Measurements from ENCODE around the gene B3GALT5. TPM values are rescaled to one million over a fixed set of nuclear protein-coding genes. Genes with fewer than 3 reads are reported as not detected.

Gene B3GALT5
- total and polyA plus RNA-seq, 9 donors: 0.08 to 0.84 (median 0.24) TPM

DNA sequence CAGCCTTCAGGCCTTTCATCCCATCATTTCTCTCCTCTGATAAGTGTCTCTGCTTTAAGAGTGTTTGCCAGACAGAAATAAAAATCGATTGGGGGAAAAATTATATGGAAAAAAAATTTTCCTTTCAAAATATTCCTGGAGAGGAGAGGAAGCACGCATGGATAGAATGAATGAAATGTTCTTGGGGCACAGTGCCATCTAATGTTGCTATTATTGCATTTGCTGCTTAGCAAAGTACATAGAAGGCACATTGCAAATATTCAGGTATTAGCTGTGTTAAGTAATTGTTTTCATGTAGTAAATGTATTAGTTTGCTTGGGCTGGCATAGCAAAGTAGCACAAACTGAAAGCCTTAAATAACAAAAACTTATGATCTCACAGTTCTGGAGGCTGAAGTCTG is 18.1 kb downstream of the B3GALT5 start:
- WGBS (ENCODE audit: insufficient coverage): no CpG with 5 or more reads among the region's 2 CpGs
- H3K27ac ChIP-seq (ENCODE audit: low read length): no peak overlapping the region
- H3K36me3 ChIP-seq (ENCODE audit: control insufficient read depth, insufficient read depth, low read length): no peaks in the 10 kb centered on the region
- peak; percentile 61 for DNase-seq
- no peaks in the 10 kb centered on the region for H3K9me3 ChIP-seq (replicated peaks; ENCODE audit: control insufficient read depth, low read depth, low read length)
- no peaks in the 10 kb centered on the region for H3K27me3 ChIP-seq (ENCODE audit: control insufficient read depth, insufficient read depth, low read length)
- H3K4me3 ChIP-seq (ENCODE audit: low read length): no peak overlapping the region
- no peaks in the 10 kb centered on the region for H3K4me1 ChIP-seq (ENCODE audit: control insufficient read depth, insufficient read depth, low read length)

- Histone ChIP-seq H3K4me1 (ENCODE audit: control insufficient read depth, insufficient read depth, low read length) (no peaks in the 10 kb centered on the region), H3K9me3 (replicated peaks; ENCODE audit: control insufficient read depth, low read depth, low read length) (no peaks in the 10 kb centered on the region), H3K4me3 (ENCODE audit: low read length) (no peak overlapping the region), H3K27me3 (ENCODE audit: control insufficient read depth, insufficient read depth, low read length) (no peaks in the 10 kb centered on the region), H3K27ac (ENCODE audit: low read length) (no peak overlapping the region), H3K36me3 (ENCODE audit: control insufficient read depth, insufficient read depth, low read length) (no peaks in the 10 kb centered on the region)
- 86% methylated on average over 8 of the region's 10 CpGs for WGBS (ENCODE audit: insufficient coverage)
- no peak for DNase-seq
Measured at GRCh38 chr21:39631842-39632562, 19.3 kb downstream of the B3GALT5 start.

- no peak for DNase-seq
- WGBS (ENCODE audit: insufficient coverage): no CpG with 5 or more reads among the region's 1 CpG
- Histone ChIP-seq H3K9me3 (replicated peaks; ENCODE audit: control insufficient read depth, low read depth, low read length) (no peaks in the 10 kb centered on the region), H3K36me3 (ENCODE audit: control insufficient read depth, insufficient read depth, low read length) (no peaks in the 10 kb centered on the region), H3K4me1 (ENCODE audit: control insufficient read depth, insufficient read depth, low read length) (no peaks in the 10 kb centered on the region), H3K27ac (ENCODE audit: low read length) (no peak overlapping the region), H3K27me3 (ENCODE audit: control insufficient read depth, insufficient read depth, low read length) (no peaks in the 10 kb centered on the region), H3K4me3 (ENCODE audit: low read length) (no peak overlapping the region)
Measured at GRCh38 chr21:39632796-39633442, 20.2 kb downstream of the B3GALT5 start.

GRCh38 chr21:39633770-39634181 is 21.0 kb downstream of the B3GALT5 start:
- H3K9me3 ChIP-seq (replicated peaks; ENCODE audit: control insufficient read depth, low read depth, low read length): no peaks in the 10 kb centered on the region
- no peak for DNase-seq
- H3K36me3 ChIP-seq (ENCODE audit: control insufficient read depth, insufficient read depth, low read length): no peaks in the 10 kb centered on the region
- no peak overlapping the region for H3K4me3 ChIP-seq (ENCODE audit: low read length)
- no peaks in the 10 kb centered on the region for H3K4me1 ChIP-seq (ENCODE audit: control insufficient read depth, insufficient read depth, low read length)
- H3K27ac ChIP-seq (ENCODE audit: low read length): no peak overlapping the region
- WGBS (ENCODE audit: insufficient coverage): 100% methylated on average over 1 of the region's 5 CpGs
- H3K27me3 ChIP-seq (ENCODE audit: control insufficient read depth, insufficient read depth, low read length): no peaks in the 10 kb centered on the region

- Histone ChIP-seq H3K4me1 (ENCODE audit: control insufficient read depth, insufficient read depth, low read length) (no peaks in the 10 kb centered on the region), H3K4me3 (ENCODE audit: low read length) (no peak overlapping the region), H3K27me3 (ENCODE audit: control insufficient read depth, insufficient read depth, low read length) (no peaks in the 10 kb centered on the region), H3K27ac (ENCODE audit: low read length) (no peak overlapping the region), H3K9me3 (replicated peaks; ENCODE audit: control insufficient read depth, low read depth, low read length) (no peaks in the 10 kb centered on the region), H3K36me3 (ENCODE audit: control insufficient read depth, insufficient read depth, low read length) (no peaks in the 10 kb centered on the region)
- 91% methylated on average over 7 of the region's 10 CpGs for WGBS (ENCODE audit: insufficient coverage)
- no peak for DNase-seq
Measured at GRCh38 chr21:39634507-39634906, 21.8 kb downstream of the B3GALT5 start.

GRCh38 chr21:39637197-39637970 is 24.6 kb downstream of the B3GALT5 start:
- no peak for DNase-seq
- Histone ChIP-seq H3K9me3 (replicated peaks; ENCODE audit: control insufficient read depth, low read depth, low read length) (no peaks in the 10 kb centered on the region), H3K4me3 (ENCODE audit: low read length) (no peak overlapping the region), H3K36me3 (ENCODE audit: control insufficient read depth, insufficient read depth, low read length) (no peaks in the 10 kb centered on the region), H3K27ac (ENCODE audit: low read length) (no peak overlapping the region), H3K27me3 (ENCODE audit: control insufficient read depth, insufficient read depth, low read length) (no peaks in the 10 kb centered on the region), H3K4me1 (ENCODE audit: control insufficient read depth, insufficient read depth, low read length) (no peaks in the 10 kb centered on the region)
- WGBS (ENCODE audit: insufficient coverage): 63% methylated on average over 8 of the region's 8 CpGs

DNA sequence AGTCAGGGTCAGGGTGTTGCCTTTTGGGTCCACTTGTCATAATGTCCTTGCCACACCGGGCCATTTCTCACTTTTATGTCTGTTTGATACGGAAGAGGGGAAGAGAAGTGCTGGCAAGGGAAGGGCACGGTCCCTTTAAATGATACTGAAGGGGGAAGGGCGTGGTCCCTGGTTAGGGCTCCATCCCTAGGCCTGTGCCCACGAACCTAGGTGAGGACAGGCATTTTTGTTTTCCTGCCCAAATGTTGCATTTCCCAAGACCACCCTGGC is 25.2 kb downstream of the B3GALT5 start:
- no peak overlapping the region for H3K27ac ChIP-seq (ENCODE audit: low read length)
- no peak overlapping the region for H3K4me3 ChIP-seq (ENCODE audit: low read length)
- no peaks in the 10 kb centered on the region for H3K27me3 ChIP-seq (ENCODE audit: control insufficient read depth, insufficient read depth, low read length)
- no peaks in the 10 kb centered on the region for H3K4me1 ChIP-seq (ENCODE audit: control insufficient read depth, insufficient read depth, low read length)
- DNase-seq: no peak
- no peaks in the 10 kb centered on the region for H3K36me3 ChIP-seq (ENCODE audit: control insufficient read depth, insufficient read depth, low read length)
- 45% methylated on average over 2 of the region's 5 CpGs for WGBS (ENCODE audit: insufficient coverage)
- H3K9me3 ChIP-seq (replicated peaks; ENCODE audit: control insufficient read depth, low read depth, low read length): no peaks in the 10 kb centered on the region

DNA sequence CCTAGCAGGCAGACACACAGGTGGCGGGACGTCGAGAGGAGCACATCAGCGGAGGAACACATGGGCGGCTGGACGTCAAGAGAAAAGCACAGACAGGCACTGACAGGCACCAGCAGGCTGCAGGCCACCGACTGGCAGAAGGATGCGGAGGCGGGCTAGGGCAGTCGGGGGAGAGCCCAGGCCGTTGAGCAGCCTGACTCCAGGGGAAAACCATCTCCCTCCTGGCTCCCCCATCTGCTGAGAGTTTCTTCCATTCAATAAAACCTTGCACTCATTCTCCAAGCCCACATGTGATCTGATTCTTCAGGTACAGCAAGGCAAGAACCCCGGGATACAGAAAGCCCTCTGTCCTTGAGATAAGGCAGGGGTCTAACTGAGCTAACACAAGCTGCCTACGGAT is 25.5 kb downstream of the B3GALT5 start:
- Histone ChIP-seq H3K4me1 (ENCODE audit: control insufficient read depth, insufficient read depth, low read length) (no peaks in the 10 kb centered on the region), H3K27me3 (ENCODE audit: control insufficient read depth, insufficient read depth, low read length) (no peaks in the 10 kb centered on the region), H3K4me3 (ENCODE audit: low read length) (no peak overlapping the region), H3K9me3 (replicated peaks; ENCODE audit: control insufficient read depth, low read depth, low read length) (no peaks in the 10 kb centered on the region), H3K27ac (ENCODE audit: low read length) (no peak overlapping the region), H3K36me3 (ENCODE audit: control insufficient read depth, insufficient read depth, low read length) (no peaks in the 10 kb centered on the region)
- DNase-seq: no peak
- 81% methylated on average over 12 of the region's 13 CpGs for WGBS (ENCODE audit: insufficient coverage)

- no peaks in the 10 kb centered on the region for H3K36me3 ChIP-seq (ENCODE audit: control insufficient read depth, insufficient read depth, low read length)
- H3K27ac ChIP-seq (ENCODE audit: low read length): no peak overlapping the region
- no peaks in the 10 kb centered on the region for H3K4me1 ChIP-seq (ENCODE audit: control insufficient read depth, insufficient read depth, low read length)
- WGBS (ENCODE audit: insufficient coverage): 92% methylated on average over 2 of the region's 4 CpGs
- no peaks in the 10 kb centered on the region for H3K27me3 ChIP-seq (ENCODE audit: control insufficient read depth, insufficient read depth, low read length)
- H3K4me3 ChIP-seq (ENCODE audit: low read length): no peak overlapping the region
- no peak for DNase-seq
- no peaks in the 10 kb centered on the region for H3K9me3 ChIP-seq (replicated peaks; ENCODE audit: control insufficient read depth, low read depth, low read length)
Measured at GRCh38 chr21:39640754-39641153, 28.0 kb downstream of the B3GALT5 start.

- Histone ChIP-seq H3K27me3 (ENCODE audit: control insufficient read depth, insufficient read depth, low read length) (no peaks in the 10 kb centered on the region), H3K4me1 (ENCODE audit: control insufficient read depth, insufficient read depth, low read length) (no peaks in the 10 kb centered on the region), H3K36me3 (ENCODE audit: control insufficient read depth, insufficient read depth, low read length) (no peaks in the 10 kb centered on the region), H3K27ac (ENCODE audit: low read length) (no peak overlapping the region), H3K9me3 (replicated peaks; ENCODE audit: control insufficient read depth, low read depth, low read length) (no peaks in the 10 kb centered on the region), H3K4me3 (ENCODE audit: low read length) (no peak overlapping the region)
- 74% methylated on average over 3 of the region's 6 CpGs for WGBS (ENCODE audit: insufficient coverage)
- no peak for DNase-seq
Measured at GRCh38 chr21:39641827-39642450, 29.2 kb downstream of the B3GALT5 start.

All from muscle of leg (tissue), 11 donors.